Lower lobe of right lung (tissue), 2 donors: ENCODE measurements around the gene EXPH5. TPM values are rescaled to one million over a fixed set of nuclear protein-coding genes. Genes with fewer than 3 reads are reported as not detected.

Source experiments
- ATAC-seq, 2 donors: fragments of 200-7000 bp; cut with Tn5 transposase; one replicate each; pipeline ENCODE4 v1.9.1; 2020 to 2022; ENCODE audit warnings: mild to moderate bottlenecking in 2 of 2, moderate library complexity in 2 of 2
- DNase-seq: peaks from one replicate; pipeline ENCODE4 v3.0.0-alpha.2; 2020
- H3K27ac ChIP-seq: fragments of 200-600 bp; one replicate; pipeline ENCODE4 v1.8.0; 2022
- H3K27me3 ChIP-seq: fragments of 200-600 bp; one replicate; pipeline ENCODE4 v1.8.0; 2022; ENCODE audit warnings: low read depth
- H3K36me3 ChIP-seq: fragments of 200-600 bp; one replicate; pipeline ENCODE4 v1.8.0; 2022; ENCODE audit warnings: mild to moderate bottlenecking
- H3K4me1 ChIP-seq: fragments of 200-600 bp; one replicate; pipeline ENCODE4 v1.8.0; 2022
- H3K4me3 ChIP-seq: fragments of 200-600 bp; one replicate; pipeline ENCODE4 v1.8.0; 2022; ENCODE audit warnings: mild to moderate bottlenecking
- H3K9me3 ChIP-seq: fragments of 200-600 bp; one replicate; pipeline ENCODE4 v1.8.0; 2022
- intact Hi-C: fragments of 100-400 bp; cut with DNase I; formaldehyde crosslinking; loops from one replicate; pipeline ENCODE4 v1.11.0; 2022
- total RNA-seq: library from RNA; stranded (reverse); fragmentation: NEBNext Ultra II Directional; extraction: Animal tissue kit (Norgen Biotek cat#: 25700); gene quantifications from one replicate; pipeline ENCODE4 v1.2.1, GENCODE V29; 2021
- TF ChIP-seq, protein P1 (sequence below): fragments of 200-600 bp; IDR thresholded peaks from one replicate; pipeline ENCODE4 v1.8.0; 2022; ENCODE audit warnings: antibody characterized with exemption, mild to moderate bottlenecking
- donor health status: DM: no; HTN: yes; CAD: no; lungs with severe emphysema.

EXPH5 gene
- total RNA-seq, 1 donor from 2014 or later: 34.9 TPM

DNA sequence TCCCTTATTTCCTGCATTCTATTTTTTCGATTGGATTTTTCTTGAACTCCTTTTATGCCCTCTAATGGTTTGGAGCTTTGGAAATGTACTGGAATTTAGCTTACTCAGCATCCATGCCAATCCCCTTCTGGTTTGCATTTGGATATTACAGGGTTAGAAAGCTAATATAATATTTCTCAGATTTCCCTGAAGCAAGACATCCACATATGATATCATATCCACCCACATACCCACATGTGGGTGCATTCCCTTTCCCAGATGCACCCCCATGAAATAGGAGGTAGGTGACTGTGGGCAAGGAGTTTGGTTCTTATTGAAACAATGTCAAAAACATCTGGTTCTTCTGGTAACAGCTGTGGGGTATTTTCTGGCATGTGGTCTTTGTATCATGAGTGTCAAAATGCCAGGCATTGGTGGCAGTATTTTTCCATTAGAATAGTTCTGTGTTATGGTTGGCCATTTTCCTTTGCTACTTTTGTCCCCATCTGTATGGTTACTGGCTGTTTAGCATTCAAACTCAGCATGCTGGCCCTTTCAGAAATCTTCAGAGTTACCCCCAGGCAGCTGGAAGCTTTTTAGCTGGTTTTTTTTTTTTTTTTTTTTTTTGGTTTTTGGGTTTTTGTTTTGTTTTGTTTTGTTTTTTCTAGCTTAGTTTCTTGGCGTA is 38.6 kb upstream of the EXPH5 start:
- Histone ChIP-seq H3K4me1 (no peaks in the 10 kb centered on the region), H3K4me3 (no peak overlapping the region), H3K27me3 (no peaks in the 10 kb centered on the region), H3K27ac (no peak overlapping the region), H3K36me3 (no peaks in the 10 kb centered on the region), H3K9me3 (no peaks in the 10 kb centered on the region)
- DNase-seq: no peak
- ATAC-seq: no peak
- TF ChIP-seq, protein P1, sequence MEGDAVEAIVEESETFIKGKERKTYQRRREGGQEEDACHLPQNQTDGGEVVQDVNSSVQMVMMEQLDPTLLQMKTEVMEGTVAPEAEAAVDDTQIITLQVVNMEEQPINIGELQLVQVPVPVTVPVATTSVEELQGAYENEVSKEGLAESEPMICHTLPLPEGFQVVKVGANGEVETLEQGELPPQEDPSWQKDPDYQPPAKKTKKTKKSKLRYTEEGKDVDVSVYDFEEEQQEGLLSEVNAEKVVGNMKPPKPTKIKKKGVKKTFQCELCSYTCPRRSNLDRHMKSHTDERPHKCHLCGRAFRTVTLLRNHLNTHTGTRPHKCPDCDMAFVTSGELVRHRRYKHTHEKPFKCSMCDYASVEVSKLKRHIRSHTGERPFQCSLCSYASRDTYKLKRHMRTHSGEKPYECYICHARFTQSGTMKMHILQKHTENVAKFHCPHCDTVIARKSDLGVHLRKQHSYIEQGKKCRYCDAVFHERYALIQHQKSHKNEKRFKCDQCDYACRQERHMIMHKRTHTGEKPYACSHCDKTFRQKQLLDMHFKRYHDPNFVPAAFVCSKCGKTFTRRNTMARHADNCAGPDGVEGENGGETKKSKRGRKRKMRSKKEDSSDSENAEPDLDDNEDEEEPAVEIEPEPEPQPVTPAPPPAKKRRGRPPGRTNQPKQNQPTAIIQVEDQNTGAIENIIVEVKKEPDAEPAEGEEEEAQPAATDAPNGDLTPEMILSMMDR: no peak
- intact Hi-C loops: no loop called here

DNA sequence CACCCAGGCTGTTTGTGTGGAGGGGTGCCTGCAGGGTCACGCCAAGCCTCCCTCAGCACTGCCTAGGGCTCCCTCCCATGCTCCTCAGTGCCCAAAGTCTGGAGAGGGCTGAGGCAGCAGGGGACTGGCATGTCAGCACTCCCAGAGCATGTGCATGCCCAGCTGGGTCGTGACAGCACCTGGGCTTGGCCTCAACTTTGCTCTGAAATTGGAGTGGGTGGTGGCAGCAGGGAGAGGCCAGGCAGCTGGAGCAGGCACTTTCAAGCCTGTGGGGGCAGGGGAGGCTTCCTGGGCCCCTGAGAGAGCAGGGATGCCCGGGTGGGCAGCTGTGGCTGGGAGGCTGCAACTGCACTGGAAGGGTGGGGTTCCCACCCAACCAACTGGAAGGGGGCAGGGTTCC is 35.7 kb upstream of the EXPH5 start:
- peak in 1 of 2 donors; percentile 38 for ATAC-seq
- TF ChIP-seq, protein P1: no peak
- Histone ChIP-seq H3K9me3 (no peaks in the 10 kb centered on the region), H3K27me3 (no peaks in the 10 kb centered on the region), H3K27ac (no peak overlapping the region), H3K36me3 (no peaks in the 10 kb centered on the region), H3K4me1 (no peaks in the 10 kb centered on the region), H3K4me3 (no peak overlapping the region)
- no peak for DNase-seq
- intact Hi-C loops: no loop called here

DNA sequence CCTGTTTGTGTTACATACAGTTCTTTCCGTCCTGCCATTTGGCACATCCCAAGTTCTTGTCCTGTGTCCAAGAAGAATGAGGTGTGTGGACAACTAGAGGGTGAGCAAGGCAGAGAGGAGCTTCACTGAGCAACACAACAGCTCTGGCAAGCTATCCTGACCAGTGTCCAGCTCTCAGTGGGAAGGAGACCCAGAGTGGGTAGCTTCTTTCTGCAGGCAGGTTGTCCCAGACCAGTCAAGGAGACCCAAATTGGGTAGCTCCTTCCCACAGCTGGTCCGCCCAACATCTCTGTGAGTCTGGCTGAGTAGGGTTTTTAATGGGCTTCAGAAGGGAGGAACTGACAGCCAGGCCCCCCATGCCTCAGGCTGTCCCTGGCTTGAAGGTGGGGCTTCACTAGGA is 35.2 kb upstream of the EXPH5 start:
- TF ChIP-seq, protein P1: no peak
- Histone ChIP-seq H3K9me3 (no peaks in the 10 kb centered on the region), H3K4me1 (no peaks in the 10 kb centered on the region), H3K27ac (no peak overlapping the region), H3K36me3 (no peaks in the 10 kb centered on the region), H3K4me3 (no peak overlapping the region), H3K27me3 (no peaks in the 10 kb centered on the region)
- intact Hi-C loops: no loop called here
- ATAC-seq (no peak), DNase-seq (no peak)

DNA sequence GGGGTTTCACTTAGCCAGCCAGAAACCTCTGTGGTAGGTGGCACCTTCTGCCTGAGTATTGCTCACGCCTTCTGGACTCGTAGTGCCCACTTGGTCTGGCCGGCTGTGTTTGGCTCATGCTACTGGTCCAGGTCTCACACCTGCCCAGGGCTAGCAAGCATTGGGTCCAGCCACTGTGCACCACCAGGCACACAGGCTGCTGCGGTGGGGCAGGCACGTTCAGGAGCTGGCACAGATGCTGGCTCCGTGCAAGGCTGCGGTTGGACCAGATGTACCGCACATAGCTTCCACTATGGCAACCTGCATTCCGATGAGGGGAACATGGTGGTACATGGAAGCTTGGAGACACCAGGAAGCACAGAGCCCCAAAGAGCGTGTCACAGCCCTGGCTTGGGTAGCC is 34.8 kb upstream of the EXPH5 start:
- TF ChIP-seq, protein P1: no peak
- no peaks in the 10 kb centered on the region for H3K27me3 ChIP-seq
- intact Hi-C loops: no loop called here
- H3K27ac ChIP-seq: no peak overlapping the region
- H3K9me3 ChIP-seq: no peaks in the 10 kb centered on the region
- no peak for ATAC-seq
- H3K4me1 ChIP-seq: no peaks in the 10 kb centered on the region
- DNase-seq: no peak
- H3K4me3 ChIP-seq: no peak overlapping the region
- no peaks in the 10 kb centered on the region for H3K36me3 ChIP-seq

DNA sequence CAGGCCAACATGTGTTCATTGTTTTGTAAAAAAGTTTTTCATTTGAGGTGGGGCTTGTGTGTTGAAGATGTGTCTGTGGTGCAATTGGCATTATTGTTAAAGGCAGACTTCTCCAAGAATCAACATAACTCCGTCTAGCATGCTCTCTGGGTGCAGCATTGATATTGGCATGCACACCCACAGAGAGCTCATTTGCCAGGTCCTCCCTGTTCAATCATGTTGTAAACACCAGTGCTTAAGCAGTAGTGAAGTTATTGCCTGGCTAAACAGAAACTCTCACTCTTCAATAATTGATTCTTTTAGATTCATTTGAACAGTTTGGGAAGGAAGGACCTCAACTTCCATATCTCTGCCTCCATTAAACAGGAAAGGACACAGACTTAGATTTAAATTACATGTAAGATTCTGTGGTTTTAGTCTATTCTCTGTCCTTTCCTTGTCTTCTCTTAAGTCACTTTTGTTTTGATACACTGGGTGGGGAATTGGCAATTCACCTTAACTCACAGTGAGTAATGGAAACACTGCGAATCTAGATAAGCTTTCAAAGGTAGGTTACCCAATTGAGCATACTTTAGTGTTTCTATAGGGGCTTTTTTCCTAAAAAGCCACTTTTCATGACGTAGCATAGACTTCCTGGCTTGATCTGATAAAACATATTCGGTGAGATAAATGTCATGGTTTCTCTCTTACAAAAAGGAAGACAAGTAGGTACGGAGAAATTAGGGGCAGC is 30.8 kb upstream of the EXPH5 start:
- Histone ChIP-seq H3K27me3 (no peaks in the 10 kb centered on the region), H3K36me3 (no peaks in the 10 kb centered on the region), H3K9me3 (no peaks in the 10 kb centered on the region), H3K27ac (no peak overlapping the region), H3K4me1 (no peaks in the 10 kb centered on the region), H3K4me3 (no peak overlapping the region)
- DNase-seq (no peak), ATAC-seq (no peak)
- intact Hi-C loops: no loop called here
- TF ChIP-seq, protein P1: no peak
